Smooth muscle cell (in vitro differentiated cells): Measurements from ENCODE around the gene RALB. TPM values are rescaled to one million over a fixed set of nuclear protein-coding genes. Genes with fewer than 3 reads are reported as not detected.

Source experiments
- DNase-seq: peaks from one replicate; lab custom pipeline; 2025; ENCODE audit not compliant: unreplicated experiment; lab: John Stamatoyannopoulos, UW
- H2AFZ ChIP-seq: fragments of 200-600 bp; sonication (generic); 2 replicates; pipeline ENCODE4 v1.6.0; 2016; ENCODE audit warnings: antibody characterized with exemption, low read depth, mild to moderate bottlenecking
- H3F3A ChIP-seq: fragments of 200-600 bp; sonication (generic); 2 replicates; pipeline ENCODE4 v1.6.0; 2017; ENCODE audit warnings: antibody characterized with exemption, low read depth
- H3K27ac ChIP-seq: fragments of 200-600 bp; sonication (generic); 2 replicates; pipeline ENCODE4 v1.5.1; 2016; ENCODE audit warnings: low read depth, mild to moderate bottlenecking
- H3K27me3 ChIP-seq: fragments of 200-600 bp; sonication (generic); 2 replicates; pipeline ENCODE4 v1.6.1; 2016; ENCODE audit warnings: low read depth, mild to moderate bottlenecking
- H3K36me3 ChIP-seq: fragments of 200-600 bp; sonication (generic); 2 replicates; pipeline ENCODE4 v1.5.1; 2016; ENCODE audit warnings: low read depth
- H3K4me1 ChIP-seq: fragments of 200-600 bp; sonication (generic); 2 replicates; pipeline ENCODE4 v1.5.1; 2016; ENCODE audit warnings: low read depth
- H3K4me2 ChIP-seq: fragments of 200-600 bp; sonication (generic); 2 replicates; pipeline ENCODE4 v1.6.0; 2016; ENCODE audit warnings: mild to moderate bottlenecking
- H3K4me3 ChIP-seq: fragments of 200-600 bp; sonication (generic); 2 replicates; pipeline ENCODE4 v1.5.1; 2016; ENCODE audit warnings: mild to moderate bottlenecking
- H3K79me2 ChIP-seq: fragments of 200-600 bp; sonication (generic); 2 replicates; pipeline ENCODE4 v1.6.0; 2016; ENCODE audit warnings: low read depth, mild to moderate bottlenecking
- H3K9ac ChIP-seq: fragments of 200-600 bp; sonication (generic); 2 replicates; pipeline ENCODE4 v1.6.0; 2016; ENCODE audit warnings: low read depth
- H3K9me3 ChIP-seq: fragments of 200-600 bp; sonication (generic); replicated peaks from 2 replicates; pipeline ENCODE4 v1.5.1; 2016; ENCODE audit warnings: low read depth
- H4K20me1 ChIP-seq: fragments of 200-600 bp; sonication (generic); 2 replicates; pipeline ENCODE4 v1.6.0; 2016; ENCODE audit warnings: low read depth
- WGBS: methylation state at CpG from one replicate; pipeline ENCODE4 v1.1.7; 2016; ENCODE audit warnings: low lambda C conversion rate; 5-methylcytosine and 5-hydroxymethylcytosine counted together
- polyA plus RNA-seq: library from polyadenylated mRNA; unstranded; fragments of >200 nt; fragmentation: Nextera tagmentation; extraction: Ambion mirVana; gene quantifications from 2 replicates; pipeline ENCODE4 v1.2.1, GENCODE V29; 2016
- total RNA-seq: library from RNA; depleted of rRNA; stranded (reverse); fragments of >200 nt; gene quantifications from 2 replicates; pipeline ENCODE4 v1.2.3, GENCODE V29; 2014
- TF ChIP-seq, protein P1 (sequence below): fragments of 200-600 bp; sonication (generic); IDR thresholded peaks from 2 replicates; pipeline ENCODE4 v1.5.1; 2017; ENCODE audit warnings: borderline replicate concordance, mild to moderate bottlenecking, antibody characterized with exemption; ENCODE audit not compliant: insufficient read depth, poor library complexity, severe bottlenecking

The RALB gene
- total and polyA plus RNA-seq, 2 experiments from 2014 or later, result 69.9 to 73.4 TPM

DNA sequence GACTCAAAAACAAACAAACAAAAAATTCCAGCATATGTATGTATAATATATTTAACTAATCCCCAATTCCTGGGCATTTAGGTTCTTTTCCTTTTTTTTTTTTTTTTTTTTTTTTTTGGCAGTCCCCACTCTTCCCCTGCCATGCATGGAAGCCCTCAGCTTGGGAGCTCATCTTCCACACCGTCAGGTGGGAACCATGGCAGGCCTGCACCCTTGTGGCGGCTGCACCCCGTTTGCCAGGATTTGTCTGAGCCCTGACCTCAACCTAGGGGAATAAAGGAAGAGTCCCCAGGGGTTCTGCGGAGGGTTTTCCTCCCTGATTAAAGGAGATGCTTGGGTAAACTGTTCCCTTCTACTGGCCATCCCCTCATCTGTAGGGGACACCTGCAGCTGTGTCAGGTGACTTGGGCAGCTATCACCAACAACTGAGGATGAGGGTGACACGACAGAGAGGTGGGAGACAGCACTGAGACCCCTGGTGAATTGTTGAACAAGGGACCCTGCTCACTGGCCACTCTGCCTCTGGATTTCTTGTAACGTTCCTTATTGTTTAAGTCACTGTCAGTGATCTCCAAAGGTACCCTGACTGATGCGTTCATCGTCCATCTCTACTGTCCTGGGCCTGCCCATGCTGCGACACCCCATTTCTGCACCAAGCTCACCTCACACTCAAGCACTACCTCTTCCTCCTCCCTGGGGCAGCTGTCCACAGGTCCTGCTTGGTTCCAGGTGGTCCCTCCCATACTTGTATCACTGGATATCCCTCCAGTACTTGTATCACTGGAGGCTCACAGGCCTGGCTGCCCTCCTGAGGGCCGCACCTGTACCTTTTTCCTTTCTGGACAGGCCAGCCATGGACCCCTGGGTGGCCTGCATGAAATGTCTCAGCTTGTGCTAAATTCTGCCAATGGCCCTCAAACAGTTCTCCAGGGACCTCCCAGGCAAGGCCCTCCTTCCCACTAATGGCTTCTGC lies 44.0 kb upstream of the RALB start:
- Histone ChIP-seq H3K79me2 (no peaks in the 10 kb centered on the region), H4K20me1 (no peaks in the 10 kb centered on the region), H3K27me3 (no peaks in the 10 kb centered on the region), H2AFZ (no peak overlapping the region), H3K9ac (no peak overlapping the region), H3K9me3 (no peaks in the 10 kb centered on the region), H3F3A (no peaks in the 10 kb centered on the region), H3K36me3 (no peaks in the 10 kb centered on the region), H3K27ac (no peak overlapping the region), H3K4me3 (no peak overlapping the region), H3K4me2 (no peak overlapping the region), H3K4me1 (no peaks in the 10 kb centered on the region)
- DNase-seq, result no peak
- TF ChIP-seq, protein P1, sequence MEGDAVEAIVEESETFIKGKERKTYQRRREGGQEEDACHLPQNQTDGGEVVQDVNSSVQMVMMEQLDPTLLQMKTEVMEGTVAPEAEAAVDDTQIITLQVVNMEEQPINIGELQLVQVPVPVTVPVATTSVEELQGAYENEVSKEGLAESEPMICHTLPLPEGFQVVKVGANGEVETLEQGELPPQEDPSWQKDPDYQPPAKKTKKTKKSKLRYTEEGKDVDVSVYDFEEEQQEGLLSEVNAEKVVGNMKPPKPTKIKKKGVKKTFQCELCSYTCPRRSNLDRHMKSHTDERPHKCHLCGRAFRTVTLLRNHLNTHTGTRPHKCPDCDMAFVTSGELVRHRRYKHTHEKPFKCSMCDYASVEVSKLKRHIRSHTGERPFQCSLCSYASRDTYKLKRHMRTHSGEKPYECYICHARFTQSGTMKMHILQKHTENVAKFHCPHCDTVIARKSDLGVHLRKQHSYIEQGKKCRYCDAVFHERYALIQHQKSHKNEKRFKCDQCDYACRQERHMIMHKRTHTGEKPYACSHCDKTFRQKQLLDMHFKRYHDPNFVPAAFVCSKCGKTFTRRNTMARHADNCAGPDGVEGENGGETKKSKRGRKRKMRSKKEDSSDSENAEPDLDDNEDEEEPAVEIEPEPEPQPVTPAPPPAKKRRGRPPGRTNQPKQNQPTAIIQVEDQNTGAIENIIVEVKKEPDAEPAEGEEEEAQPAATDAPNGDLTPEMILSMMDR, result no peak
- 94% methylated on average over 10 of the region's 10 CpGs for whole genome bisulfite sequencing

DNA sequence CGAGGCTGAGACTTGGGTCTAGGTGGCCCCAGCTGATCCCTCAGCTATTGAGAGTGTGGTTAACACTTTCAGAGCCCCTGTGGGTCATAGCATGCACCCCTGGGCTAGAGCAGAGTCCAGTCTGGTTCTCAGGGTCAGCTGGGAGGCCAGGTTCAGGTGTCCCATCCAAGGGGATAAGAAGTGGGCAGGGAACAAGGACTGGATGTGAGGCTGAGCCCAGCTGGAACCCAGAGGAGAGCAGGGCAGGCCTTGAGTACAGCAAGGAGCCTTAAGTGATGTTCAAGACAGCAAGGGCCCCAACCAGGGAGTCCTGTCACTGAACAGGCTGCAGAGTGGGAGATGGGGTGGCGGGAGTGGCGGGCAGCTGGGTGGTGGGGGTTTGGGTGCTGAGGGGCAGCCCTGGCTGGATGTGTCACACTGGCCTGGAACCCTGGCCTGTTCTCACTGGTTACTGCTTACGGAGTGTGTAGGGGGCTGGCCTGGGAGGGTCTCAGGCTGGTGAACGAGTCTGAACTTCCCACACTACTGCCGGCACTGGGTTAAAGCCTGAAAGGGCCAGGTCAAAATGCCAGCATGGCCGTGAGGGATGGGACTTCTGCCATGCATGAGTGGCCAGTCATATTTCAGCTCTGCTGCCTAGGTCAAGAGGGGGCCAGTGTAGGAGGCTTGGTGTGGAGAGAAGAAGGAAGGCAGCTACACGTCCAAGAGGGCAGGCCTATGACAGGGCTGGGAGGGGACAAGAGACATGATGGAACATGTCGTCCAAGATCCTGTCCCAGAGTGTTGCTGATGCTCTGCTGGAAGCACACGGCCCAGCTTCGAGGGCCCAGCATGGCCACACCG lies 43.0 kb upstream of the RALB start:
- 94% methylated on average over 12 of the region's 12 CpGs for WGBS
- H3K9ac ChIP-seq, result no peak overlapping the region
- no peak overlapping the region for H2AFZ ChIP-seq
- H3K9me3 ChIP-seq, result no peaks in the 10 kb centered on the region
- no peaks in the 10 kb centered on the region for H3K36me3 ChIP-seq
- no peak overlapping the region for H3K4me2 ChIP-seq
- TF ChIP-seq, protein P1, result no peak
- DNase-seq, result no peak
- no peaks in the 10 kb centered on the region for H3F3A ChIP-seq
- H3K27me3 ChIP-seq, result no peaks in the 10 kb centered on the region
- no peaks in the 10 kb centered on the region for H3K4me1 ChIP-seq
- no peak overlapping the region for H3K4me3 ChIP-seq
- no peaks in the 10 kb centered on the region for H4K20me1 ChIP-seq
- H3K27ac ChIP-seq, result no peak overlapping the region
- H3K79me2 ChIP-seq, result no peaks in the 10 kb centered on the region

DNA sequence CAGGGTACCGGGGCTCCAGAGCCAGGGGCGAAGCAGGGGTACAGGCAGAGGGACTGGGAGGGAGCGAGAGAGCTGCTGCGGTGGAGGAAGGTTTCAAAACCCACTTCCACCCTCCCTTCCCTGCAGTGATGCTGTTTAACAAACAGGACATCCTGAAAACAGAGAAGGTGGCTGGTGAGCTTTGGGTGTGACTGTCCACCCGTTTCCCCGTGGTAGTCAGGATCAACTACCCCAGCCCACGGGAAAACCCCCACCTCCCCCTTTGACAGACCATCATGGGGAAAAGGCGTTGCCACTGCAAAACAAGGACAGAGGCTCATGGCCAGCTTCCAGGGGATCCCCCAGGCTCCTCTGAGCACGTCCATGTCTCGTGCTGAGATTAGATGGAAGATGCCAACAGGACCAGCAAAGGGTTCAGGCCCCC lies 42.4 kb upstream of the RALB start:
- no peaks in the 10 kb centered on the region for H3K27me3 ChIP-seq
- no peaks in the 10 kb centered on the region for H3K4me1 ChIP-seq
- DNase-seq, result no peak
- no peak overlapping the region for H3K4me3 ChIP-seq
- no peaks in the 10 kb centered on the region for H4K20me1 ChIP-seq
- H3K79me2 ChIP-seq, result no peaks in the 10 kb centered on the region
- no peak overlapping the region for H3K9ac ChIP-seq
- H3K9me3 ChIP-seq, result no peaks in the 10 kb centered on the region
- 75% methylated on average over 8 of the region's 10 CpGs for WGBS
- no peaks in the 10 kb centered on the region for H3F3A ChIP-seq
- H3K36me3 ChIP-seq, result no peaks in the 10 kb centered on the region
- H2AFZ ChIP-seq, result no peak overlapping the region
- H3K4me2 ChIP-seq, result no peak overlapping the region
- TF ChIP-seq, protein P1, result no peak
- no peak overlapping the region for H3K27ac ChIP-seq
